Endothelial cell of umbilical vein (primary cell): ENCODE results near the gene IGF2BP1. TPM values are rescaled to one million over a fixed set of nuclear protein-coding genes. Genes with fewer than 3 reads are reported as not detected.

Experiments used
- BruUV-seq: library from RNA; stranded (reverse); fragments of 400-500 nt; replicated peaks from 2 replicates; lab custom pipeline; 2021; lab: Mats Ljungman, UMichigan
- CTCF ChIA-PET: fragments of 300-600, 350-600 bp; sonication (Branson Sonifier 250); formaldehyde crosslinking; loops from one replicate; lab custom pipeline; 2021; ENCODE audit warnings: antibody characterized with exemption, inconsistent platforms; lab: Charles Lee
- POLR2A ChIA-PET: fragments of 300-600, 350-600 bp; sonication (Branson Sonifier 250); formaldehyde crosslinking; loops from one replicate; lab custom pipeline; 2021; ENCODE audit warnings: antibody characterized with exemption, inconsistent platforms; lab: Charles Lee
- DNase-seq: peaks from one replicate; pipeline ENCODE4 v3.0.0-alpha.2; 2011; ENCODE audit warnings: low read depth, low spot score
- FAIRE-seq: peaks from 2 replicates; lab custom pipeline; 2011; peaks lifted over from hg19 to GRCh38; lab: Jason Lieb, UNC
- H2AFZ ChIP-seq: 2 replicates; pipeline ENCODE4 v1.6.0; 2012; ENCODE audit warnings: low read depth, low read length, control low read depth, inconsistent platforms
- H3K27ac ChIP-seq: 2 replicates; pipeline ENCODE4 v1.5.1; 2011; ENCODE audit warnings: low read depth, mild to moderate bottlenecking, control low read depth, low read length, moderate library complexity; ENCODE audit not compliant: insufficient read depth
- H3K27me3 ChIP-seq, 2 experiments: 2 replicates each; pipeline versions ENCODE4 v1.6.0 to v1.6.1; 2011; ENCODE audit warnings: low read length in 2 of 2, mixed read lengths in 1 of 2; ENCODE audit not compliant: control insufficient read depth in 2 of 2, insufficient read depth in 2 of 2
- H3K36me3 ChIP-seq, 2 experiments: 2 replicates in 1 of 2; 3 replicates in 1 of 2; pipeline ENCODE4 v1.5.1; 2011; ENCODE audit warnings: low read length in 2 of 2, mild to moderate bottlenecking in 1 of 2, moderate library complexity in 1 of 2; ENCODE audit not compliant: control insufficient read depth in 2 of 2, insufficient read depth in 2 of 2; ENCODE audit errors: extremely low read depth in 1 of 2
- H3K4me1 ChIP-seq: 3 replicates; pipeline ENCODE4 v1.5.1; 2011; ENCODE audit warnings: mild to moderate bottlenecking, low read length; ENCODE audit not compliant: control insufficient read depth, insufficient read depth; ENCODE audit errors: extremely low read depth
- H3K4me2 ChIP-seq: 2 replicates; pipeline ENCODE4 v1.6.1; 2011; ENCODE audit warnings: low read length, control low read depth, mixed read lengths; ENCODE audit not compliant: insufficient read depth
- H3K4me3 ChIP-seq, 3 experiments: fragments of 200-600 bp in 1 of 3; sonication (generic), shearing (Covaris generic) in 1 of 3; replicated peaks in 1 of 3; 2 replicates each; pipeline ENCODE4 v1.5.1; 2011 to 2016; ENCODE audit warnings: control low read depth in 3 of 3, low read length in 3 of 3, mild to moderate bottlenecking in 2 of 3, inconsistent platforms in 1 of 3, low read depth in 1 of 3, moderate library complexity in 1 of 3; ENCODE audit not compliant: insufficient read depth in 1 of 3
- H3K79me2 ChIP-seq: 2 replicates; pipeline ENCODE4 v1.6.0; 2012; ENCODE audit warnings: low read length, inconsistent platforms; ENCODE audit not compliant: control insufficient read depth, insufficient read depth
- H3K9ac ChIP-seq: replicated peaks from 2 replicates; pipeline ENCODE3; 2011; ENCODE audit warnings: low read length, control low read depth; ENCODE audit not compliant: insufficient read depth; ENCODE audit errors: extremely low read depth
- H3K9me1 ChIP-seq: replicated peaks from 3 replicates; pipeline ENCODE4 v1.6.0; 2011; ENCODE audit warnings: mild to moderate bottlenecking, low read length; ENCODE audit not compliant: control insufficient read depth, insufficient read depth; ENCODE audit errors: extremely low read depth
- H3K9me3 ChIP-seq: replicated peaks from 2 replicates; pipeline ENCODE4 v1.5.1; 2012; ENCODE audit warnings: low read length, inconsistent platforms; ENCODE audit not compliant: control insufficient read depth, insufficient read depth
- H4K20me1 ChIP-seq: replicated peaks from 2 replicates; pipeline ENCODE3; 2011; ENCODE audit warnings: mild to moderate bottlenecking, low read length; ENCODE audit not compliant: control insufficient read depth, insufficient read depth; ENCODE audit errors: extremely low read depth
- EZH2 ChIP-seq: IDR thresholded peaks from 2 replicates; pipeline ENCODE4 v1.6.1; 2012; ENCODE audit warnings: borderline replicate concordance, low read depth, mild to moderate bottlenecking, moderate library complexity, low read length, inconsistent platforms; ENCODE audit not compliant: severe bottlenecking
- FOS ChIP-seq: IDR thresholded peaks from 2 replicates; pipeline ENCODE4 v1.6.1; 2011; ENCODE audit warnings: mild to moderate bottlenecking, low read length, moderate library complexity, borderline replicate concordance; ENCODE audit not compliant: insufficient read depth
- GATA2 ChIP-seq: IDR thresholded peaks from 2 replicates; pipeline ENCODE4 v1.7.0; 2011; ENCODE audit warnings: low read depth, mild to moderate bottlenecking, moderate library complexity, mixed read lengths, low read length; ENCODE audit not compliant: insufficient read length, insufficient read depth
- JUN ChIP-seq: IDR thresholded peaks from 2 replicates; pipeline ENCODE4 v1.6.1; 2011; ENCODE audit warnings: borderline replicate concordance, low read depth; ENCODE audit not compliant: insufficient read length, insufficient read depth
- MYC ChIP-seq: IDR thresholded peaks from one replicate; pipeline ENCODE4 v1.6.1; 2011; ENCODE audit warnings: mild to moderate bottlenecking, low read depth, low read length
- POLR2A ChIP-seq: IDR thresholded peaks from 2 replicates; pipeline ENCODE4 v1.6.1; 2012; ENCODE audit warnings: low read depth, mild to moderate bottlenecking, control low read depth, low read length
- POLR2AphosphoS5 ChIP-seq: IDR thresholded peaks from 2 replicates; pipeline ENCODE4 v1.6.1; 2012; ENCODE audit warnings: low read depth, mild to moderate bottlenecking, control low read depth, low read length, moderate library complexity; ENCODE audit not compliant: insufficient read depth
- dilution Hi-C: fragments of 300-500 bp; cut with MboI; formaldehyde crosslinking; loops from one replicate; pipeline ENCODE4 v1.15.0; 2019; ENCODE audit warnings: low sequenced_read_pairs; ENCODE audit not compliant: extremely low pct_ligation_motif_present
- intact Hi-C: fragments of 100-400 bp; cut with micrococcal nuclease; formaldehyde crosslinking; loops from one replicate; pipeline ENCODE4 v1.10.0; 2022
- polyA plus RNA-seq, 4 experiments: library from polyadenylated mRNA; depleted of rRNA in 3 of 4; stranded (reverse) in 3 of 4; unstranded in 1 of 4; fragments of >200 nt; gene quantifications; 2 replicates each; pipeline versions ENCODE4 v1.2.1 to v1.2.3, GENCODE V29; 2011 to 2012; ENCODE audit warnings: missing spikeins in 1 of 4
- total RNA-seq: library from RNA; stranded (reverse); gene quantifications from 2 replicates; pipeline ENCODE4 v1.2.3, GENCODE V29; 2021
- TF ChIP-seq, protein P1 (sequence below): IDR thresholded peaks from 2 replicates; pipeline ENCODE4 v1.6.1; 2011; ENCODE audit not compliant: insufficient read depth, insufficient read length
- TF ChIP-seq, protein P2 (sequence below), 2 donors: IDR thresholded peaks; 1 replicate in 1 of 2; 2 replicates in 1 of 2; pipeline ENCODE4 v1.5.1; 2011; ENCODE audit warnings: low read length in 2 of 2, mild to moderate bottlenecking in 2 of 2, moderate library complexity in 2 of 2, control low read depth in 1 of 2, inconsistent platforms in 1 of 2, low read depth in 1 of 2; ENCODE audit not compliant: insufficient read depth in 1 of 2; ENCODE audit errors: extremely low read depth in 1 of 2

Gene IGF2BP1
- total and polyA plus RNA-seq, 2 donors (not counting 3 experiments of a cell fraction or from before 2014, with no cell fraction given), result 9.5 to 99.5 TPM

DNA sequence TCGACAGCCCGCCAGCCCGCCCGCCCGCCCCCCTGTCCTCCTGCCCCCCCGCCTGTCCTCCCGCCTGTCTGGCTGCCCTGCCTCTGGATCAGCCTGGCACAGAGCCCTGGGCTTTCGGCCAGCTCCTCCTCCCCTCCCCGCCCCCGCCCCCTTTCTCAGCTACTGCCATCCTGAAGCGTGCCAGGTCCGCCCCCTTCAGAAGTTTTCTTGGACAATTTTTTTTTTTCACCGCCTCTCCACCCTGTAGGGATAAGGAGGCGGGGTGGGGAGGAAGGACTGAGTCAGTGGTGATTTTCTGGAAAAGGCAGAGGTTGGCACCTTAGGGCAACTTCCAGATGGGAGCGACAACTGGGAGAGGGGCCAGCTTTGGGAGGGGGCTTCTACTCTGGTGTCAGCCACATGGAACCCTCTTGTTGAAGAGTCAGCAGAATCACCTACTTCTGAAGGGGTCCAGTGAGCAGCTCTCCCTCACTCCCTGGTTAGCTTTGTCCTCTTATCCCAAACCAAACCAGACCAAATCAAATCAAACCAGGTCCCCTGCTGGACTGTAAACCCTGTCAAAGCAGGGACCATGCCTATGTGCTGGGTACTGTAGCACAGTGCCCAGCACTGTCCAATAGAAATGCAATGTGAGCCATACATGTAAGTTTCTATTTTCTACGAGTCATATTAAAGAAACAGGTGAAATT is 19.7 kb downstream of the IGF2BP1 start:
- Histone ChIP-seq H3K36me3 (peaks cover 0 to 2% of the 10 kb centered on the region in 2 experiments), H4K20me1 (no peaks in the 10 kb centered on the region), H3K4me3 (no peak overlapping the region), H3K4me1 (peaks cover 52% of the 10 kb centered on the region), H3K9me3 (no peaks in the 10 kb centered on the region), H3K4me2 (peak overlapping the region; percentile 14), H3K27ac (peak overlapping the region; percentile 45), H3K9me1 (no peaks in the 10 kb centered on the region), H3K79me2 (peaks cover 88% of the 10 kb centered on the region), H3K27me3 (no peaks in the 10 kb centered on the region), H3K9ac (no peak overlapping the region), H2AFZ (no peak overlapping the region)
- FAIRE-seq (peak; percentile 87), DNase-seq (peak; percentile 94)
- no TSS peak for BruUV-seq
- TF ChIP-seq, protein P1, sequence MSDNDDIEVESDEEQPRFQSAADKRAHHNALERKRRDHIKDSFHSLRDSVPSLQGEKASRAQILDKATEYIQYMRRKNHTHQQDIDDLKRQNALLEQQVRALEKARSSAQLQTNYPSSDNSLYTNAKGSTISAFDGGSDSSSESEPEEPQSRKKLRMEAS, result no peak
- TF ChIP-seq POLR2AphosphoS5 (peak; percentile 48), FOS (peak; percentile 29)
- dilution Hi-C loops (no loop called here), intact Hi-C loops (loop anchor here (1.0 kb wide), 1 partner anchor 13 kb away; no protein-coding TSS in a partner anchor)
- POLR2A ChIA-PET, result interaction anchor here (0.9 kb wide), 2 partner anchors 13 to 16 kb away, joined by 3 to 9 read pairs; no protein-coding TSS in a partner anchor
- CTCF ChIA-PET, result interaction anchor here (0.6 to 10.0 kb wide), 6 partner anchors 14 to 380 kb away, joined by 3 to 156 read pairs (median 6); no protein-coding TSS in a partner anchor

- TF ChIP-seq EZH2 (no peak), POLR2A (no peak), FOS (no peak), MYC (no peak), POLR2AphosphoS5 (no peak), GATA2 (no peak), JUN (no peak)
- TF ChIP-seq, protein P2, sequence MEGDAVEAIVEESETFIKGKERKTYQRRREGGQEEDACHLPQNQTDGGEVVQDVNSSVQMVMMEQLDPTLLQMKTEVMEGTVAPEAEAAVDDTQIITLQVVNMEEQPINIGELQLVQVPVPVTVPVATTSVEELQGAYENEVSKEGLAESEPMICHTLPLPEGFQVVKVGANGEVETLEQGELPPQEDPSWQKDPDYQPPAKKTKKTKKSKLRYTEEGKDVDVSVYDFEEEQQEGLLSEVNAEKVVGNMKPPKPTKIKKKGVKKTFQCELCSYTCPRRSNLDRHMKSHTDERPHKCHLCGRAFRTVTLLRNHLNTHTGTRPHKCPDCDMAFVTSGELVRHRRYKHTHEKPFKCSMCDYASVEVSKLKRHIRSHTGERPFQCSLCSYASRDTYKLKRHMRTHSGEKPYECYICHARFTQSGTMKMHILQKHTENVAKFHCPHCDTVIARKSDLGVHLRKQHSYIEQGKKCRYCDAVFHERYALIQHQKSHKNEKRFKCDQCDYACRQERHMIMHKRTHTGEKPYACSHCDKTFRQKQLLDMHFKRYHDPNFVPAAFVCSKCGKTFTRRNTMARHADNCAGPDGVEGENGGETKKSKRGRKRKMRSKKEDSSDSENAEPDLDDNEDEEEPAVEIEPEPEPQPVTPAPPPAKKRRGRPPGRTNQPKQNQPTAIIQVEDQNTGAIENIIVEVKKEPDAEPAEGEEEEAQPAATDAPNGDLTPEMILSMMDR (IDR thresholded peaks at IDR 0.05; ENCODE audit: extremely low read depth in 1 of 2, insufficient read depth in 1 of 2, low read depth in 1 of 2, low read length in 2 of 2), result no peak
- TF ChIP-seq, protein P1, result no peak
- ChIA-PET CTCF (interaction anchor here (1.5 to 10.0 kb wide), 2 partner anchors 13 to 18 kb away, joined by 4 to 156 read pairs; no protein-coding TSS in a partner anchor), POLR2A (no interaction called here)
- peaks cover 0 to 2% of the 10 kb centered on the region in 2 experiments for H3K36me3 ChIP-seq
- no peak overlapping the region for H3K4me3 ChIP-seq
- FAIRE-seq (peak; percentile 46), DNase-seq (no peak)
- no peaks in the 10 kb centered on the region for H3K9me3 ChIP-seq
- no peak overlapping the region for H2AFZ ChIP-seq
- no peaks in the 10 kb centered on the region for H3K9me1 ChIP-seq
- peaks cover 53% of the 10 kb centered on the region for H3K4me1 ChIP-seq
- no peak overlapping the region for H3K27ac ChIP-seq
- no peak overlapping the region for H3K9ac ChIP-seq
- no TSS peak for BruUV-seq
- intact Hi-C loops (no loop called here), dilution Hi-C loops (no loop called here)
- no peaks in the 10 kb centered on the region for H4K20me1 ChIP-seq
- peaks cover 88% of the 10 kb centered on the region for H3K79me2 ChIP-seq
- H3K27me3 ChIP-seq, result no peaks in the 10 kb centered on the region
- no peak overlapping the region for H3K4me2 ChIP-seq
These were observed 21.0 kb downstream of the IGF2BP1 start for GRCh38 chr17:49018116-49018612.
